HepG2 (cell line): ENCODE data around the gene ZBTB37. TPM values are rescaled to one million over a fixed set of nuclear protein-coding genes. Genes with fewer than 3 reads are reported as not detected.

Experiments
- CENPT ChIP-seq: sonication (generic); formaldehyde crosslinking; IDR thresholded peaks from 2 replicates; pipeline ENCODE4 v1.8.0; 2022; ENCODE audit warnings: low read depth, mild to moderate bottlenecking, moderate library complexity, missing genetic modification reagents
- ESRRA ChIP-seq: sonication (generic); formaldehyde crosslinking; IDR thresholded peaks from 2 replicates; pipeline ENCODE4 v1.5.1; 2020; ENCODE audit warnings: mild to moderate bottlenecking, low read depth, missing genetic modification reagents
- FIP1L1 ChIP-seq: fragments of 200-400 bp; formaldehyde crosslinking; IDR thresholded peaks from 2 replicates; pipeline ENCODE4 v1.6.1; 2018; ENCODE audit warnings: low read depth, mild to moderate bottlenecking, low read length, moderate library complexity, borderline replicate concordance; ENCODE audit not compliant: insufficient read depth
- GLI4 ChIP-seq: sonication (generic); formaldehyde crosslinking; IDR thresholded peaks from 2 replicates; pipeline ENCODE4 v1.5.1; 2020; ENCODE audit warnings: missing genetic modification reagents, mild to moderate bottlenecking, moderate library complexity, borderline replicate concordance
- JDP2 ChIP-seq: sonication (generic); formaldehyde crosslinking; IDR thresholded peaks from 2 replicates; pipeline ENCODE4 v1.8.1; 2022; ENCODE audit warnings: missing genetic modification reagents, borderline replicate concordance
- NBN ChIP-seq: fragments of 450-650 bp; conservative IDR thresholded peaks from 2 replicates; pipeline ENCODE4 v1.6.1; 2017
- NFKB2 ChIP-seq: sonication (generic); formaldehyde crosslinking; IDR thresholded peaks from 2 replicates; pipeline ENCODE4 v1.4.0; 2020; ENCODE audit warnings: missing genetic modification reagents, borderline replicate concordance
- XRCC5 ChIP-seq: fragments of 200-400 bp; formaldehyde crosslinking; optimal IDR thresholded peaks from 2 replicates; pipeline ENCODE3; 2017; ENCODE audit warnings: mild to moderate bottlenecking, low read length
- YEATS2 ChIP-seq: sonication (generic); formaldehyde crosslinking; IDR thresholded peaks from 2 replicates; pipeline ENCODE4 v1.4.0; 2020; ENCODE audit warnings: missing genetic modification reagents, borderline replicate concordance
- ZEB1 ChIP-seq: IDR thresholded peaks from 2 replicates; pipeline ENCODE4 v1.6.1; 2012; ENCODE audit warnings: mild to moderate bottlenecking, low read depth, inconsistent platforms; ENCODE audit not compliant: insufficient replicate concordance
- ZFAT ChIP-seq: sonication (generic); formaldehyde crosslinking; conservative IDR thresholded peaks from 2 replicates; pipeline ENCODE4 v1.8.1; 2023; ENCODE audit warnings: missing genetic modification reagents, inconsistent platforms
- ZFP62 ChIP-seq: sonication (generic); formaldehyde crosslinking; IDR thresholded peaks from 2 replicates; pipeline ENCODE4 v1.4.0; 2020; ENCODE audit warnings: missing genetic modification reagents
- ZNF256 ChIP-seq: sonication (generic); formaldehyde crosslinking; conservative IDR thresholded peaks from 2 replicates; pipeline ENCODE4 v1.4.0; 2020; ENCODE audit warnings: missing genetic modification reagents
- ZNF549 ChIP-seq: sonication (generic); formaldehyde crosslinking; IDR thresholded peaks from 2 replicates; pipeline ENCODE4 v1.5.0; 2020; ENCODE audit warnings: missing genetic modification reagents
- ZNF644 ChIP-seq: IDR thresholded peaks from 2 replicates; pipeline ENCODE4 v1.6.1; 2016; ENCODE audit warnings: low read depth
- polyA plus RNA-seq, 8 experiments: library from polyadenylated mRNA; depleted of rRNA in 3 of 8; stranded (reverse) in 7 of 8; unstranded in 1 of 8; fragments of >200 nt; fragmentation: Illumina TruSeq in 4 of 8; extraction: Trizol in 4 of 8; gene quantifications; 2 replicates each; pipeline versions ENCODE4 v1.2.1 to v1.2.3, GENCODE V29; 2011 to 2016; ENCODE audit warnings: low read depth in 4 of 8, missing spikeins in 1 of 8, mixed read lengths in 1 of 8; ENCODE audit not compliant: insufficient read depth in 1 of 8
- total RNA-seq, 5 experiments: library from RNA; depleted of rRNA; stranded (reverse); fragments of >200 nt; fragmentation: Illumina TruSeq; extraction: Trizol; gene quantifications; 2 replicates each; pipeline ENCODE4 v1.2.3, GENCODE V29; 2016; ENCODE audit warnings: low read depth in 1 of 5
- TF ChIP-seq, protein P1 (sequence below): sonication (generic); formaldehyde crosslinking; IDR thresholded peaks from 2 replicates; pipeline ENCODE4 v1.5.0; 2020; ENCODE audit warnings: mild to moderate bottlenecking, missing genetic modification reagents, borderline replicate concordance
- TF ChIP-seq, protein P2 (sequence below): fragments of 450-650 bp; IDR thresholded peaks from 2 replicates; pipeline ENCODE4 v1.6.1; 2016
- TF ChIP-seq, protein P3 (sequence below): sonication (generic); formaldehyde crosslinking; IDR thresholded peaks from 2 replicates; pipeline ENCODE4 v1.9.0; 2022; ENCODE audit warnings: missing genetic modification reagents, mild to moderate bottlenecking, borderline replicate concordance
- TF ChIP-seq, protein P4 (sequence below): sonication (generic); formaldehyde crosslinking; IDR thresholded peaks from 2 replicates; pipeline ENCODE4 v1.4.0; 2020; ENCODE audit warnings: missing genetic modification reagents

The ZBTB37 gene
- total and polyA plus RNA-seq, 2 of the 13 experiments (the other 11 are each of a cell fraction or from before 2014, with no cell fraction given): 2.6 to 7.7 TPM

DNA sequence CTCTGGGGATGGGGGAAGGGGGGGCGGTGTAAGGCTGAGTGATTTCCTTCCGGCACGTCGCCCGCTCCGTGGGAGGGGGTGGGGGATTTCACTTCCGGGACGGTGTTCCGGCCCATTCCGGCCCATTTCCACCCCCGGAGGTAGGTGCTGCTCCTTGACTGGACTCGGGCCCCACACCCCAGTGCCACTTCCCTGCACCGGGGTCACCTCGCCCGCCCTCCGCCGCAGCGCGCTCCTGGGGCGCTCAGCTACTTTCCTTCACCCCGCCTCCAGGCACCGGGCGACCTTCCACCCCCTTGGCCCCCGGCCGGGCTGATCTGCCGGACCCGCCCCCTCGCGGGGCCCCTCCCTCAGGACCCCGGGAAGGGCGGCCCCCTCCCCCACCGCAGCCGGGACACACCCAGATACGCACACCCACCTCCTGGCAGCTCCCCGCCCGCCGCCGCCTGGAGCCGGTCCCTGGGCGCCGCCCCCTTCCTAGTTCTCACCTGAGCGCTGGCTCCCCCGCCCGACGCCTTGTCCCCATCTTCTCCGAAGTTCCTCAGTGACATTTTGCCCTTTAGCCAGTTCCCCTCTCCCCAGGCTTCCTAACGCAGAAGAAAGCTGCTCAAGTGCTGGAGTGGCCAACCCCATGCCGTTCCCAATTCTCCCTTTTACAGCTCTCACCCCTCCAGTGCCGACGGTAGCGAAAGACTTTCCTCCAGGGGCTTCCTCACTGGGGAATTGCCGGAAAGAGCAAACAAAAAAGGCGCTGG is at the start of gene ZBTB37 (continued):
- TF ChIP-seq, protein P1, sequence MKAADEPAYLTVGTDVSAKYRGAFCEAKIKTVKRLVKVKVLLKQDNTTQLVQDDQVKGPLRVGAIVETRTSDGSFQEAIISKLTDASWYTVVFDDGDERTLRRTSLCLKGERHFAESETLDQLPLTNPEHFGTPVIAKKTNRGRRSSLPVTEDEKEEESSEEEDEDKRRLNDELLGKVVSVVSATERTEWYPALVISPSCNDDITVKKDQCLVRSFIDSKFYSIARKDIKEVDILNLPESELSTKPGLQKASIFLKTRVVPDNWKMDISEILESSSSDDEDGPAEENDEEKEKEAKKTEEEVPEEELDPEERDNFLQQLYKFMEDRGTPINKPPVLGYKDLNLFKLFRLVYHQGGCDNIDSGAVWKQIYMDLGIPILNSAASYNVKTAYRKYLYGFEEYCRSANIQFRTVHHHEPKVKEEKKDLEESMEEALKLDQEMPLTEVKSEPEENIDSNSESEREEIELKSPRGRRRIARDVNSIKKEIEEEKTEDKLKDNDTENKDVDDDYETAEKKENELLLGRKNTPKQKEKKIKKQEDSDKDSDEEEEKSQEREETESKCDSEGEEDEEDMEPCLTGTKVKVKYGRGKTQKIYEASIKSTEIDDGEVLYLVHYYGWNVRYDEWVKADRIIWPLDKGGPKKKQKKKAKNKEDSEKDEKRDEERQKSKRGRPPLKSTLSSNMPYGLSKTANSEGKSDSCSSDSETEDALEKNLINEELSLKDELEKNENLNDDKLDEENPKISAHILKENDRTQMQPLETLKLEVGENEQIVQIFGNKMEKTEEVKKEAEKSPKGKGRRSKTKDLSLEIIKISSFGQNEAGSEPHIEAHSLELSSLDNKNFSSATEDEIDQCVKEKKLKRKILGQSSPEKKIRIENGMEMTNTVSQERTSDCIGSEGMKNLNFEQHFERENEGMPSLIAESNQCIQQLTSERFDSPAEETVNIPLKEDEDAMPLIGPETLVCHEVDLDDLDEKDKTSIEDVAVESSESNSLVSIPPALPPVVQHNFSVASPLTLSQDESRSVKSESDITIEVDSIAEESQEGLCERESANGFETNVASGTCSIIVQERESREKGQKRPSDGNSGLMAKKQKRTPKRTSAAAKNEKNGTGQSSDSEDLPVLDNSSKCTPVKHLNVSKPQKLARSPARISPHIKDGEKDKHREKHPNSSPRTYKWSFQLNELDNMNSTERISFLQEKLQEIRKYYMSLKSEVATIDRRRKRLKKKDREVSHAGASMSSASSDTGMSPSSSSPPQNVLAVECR (CRISPR knock-in tag): peak; percentile 77
- TF ChIP-seq ESRRA (0 out of 2 replicates have a peak, but pooled peaks have one; percentile 17), ZFAT (CRISPR knock-in tag) (no peak), GLI4 (CRISPR knock-in tag) (no peak), XRCC5 (no peak), JDP2 (CRISPR knock-in tag) (no peak), ZNF549 (CRISPR knock-in tag) (no peak), ZNF256 (no peak), CENPT (no peak), NBN (no peak), ZEB1 (peak; percentile 78), ZFP62 (no peak), YEATS2 (CRISPR knock-in tag) (no peak), NFKB2 (CRISPR knock-in tag) (peak; percentile 67; the same call in 1 of the 2 replicates), FIP1L1 (no peak), ZNF644 (CRISPR knock-in tag) (no peak)
- TF ChIP-seq, protein P2, sequence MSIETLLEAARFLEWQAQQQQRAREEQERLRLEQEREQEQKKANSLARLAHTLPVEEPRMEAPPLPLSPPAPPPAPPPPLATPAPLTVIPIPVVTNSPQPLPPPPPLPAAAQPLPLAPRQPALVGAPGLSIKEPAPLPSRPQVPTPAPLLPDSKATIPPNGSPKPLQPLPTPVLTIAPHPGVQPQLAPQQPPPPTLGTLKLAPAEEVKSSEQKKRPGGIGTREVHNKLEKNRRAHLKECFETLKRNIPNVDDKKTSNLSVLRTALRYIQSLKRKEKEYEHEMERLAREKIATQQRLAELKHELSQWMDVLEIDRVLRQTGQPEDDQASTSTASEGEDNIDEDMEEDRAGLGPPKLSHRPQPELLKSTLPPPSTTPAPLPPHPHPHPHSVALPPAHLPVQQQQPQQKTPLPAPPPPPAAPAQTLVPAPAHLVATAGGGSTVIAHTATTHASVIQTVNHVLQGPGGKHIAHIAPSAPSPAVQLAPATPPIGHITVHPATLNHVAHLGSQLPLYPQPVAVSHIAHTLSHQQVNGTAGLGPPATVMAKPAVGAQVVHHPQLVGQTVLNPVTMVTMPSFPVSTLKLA: no peak
- TF ChIP-seq, protein P3, sequence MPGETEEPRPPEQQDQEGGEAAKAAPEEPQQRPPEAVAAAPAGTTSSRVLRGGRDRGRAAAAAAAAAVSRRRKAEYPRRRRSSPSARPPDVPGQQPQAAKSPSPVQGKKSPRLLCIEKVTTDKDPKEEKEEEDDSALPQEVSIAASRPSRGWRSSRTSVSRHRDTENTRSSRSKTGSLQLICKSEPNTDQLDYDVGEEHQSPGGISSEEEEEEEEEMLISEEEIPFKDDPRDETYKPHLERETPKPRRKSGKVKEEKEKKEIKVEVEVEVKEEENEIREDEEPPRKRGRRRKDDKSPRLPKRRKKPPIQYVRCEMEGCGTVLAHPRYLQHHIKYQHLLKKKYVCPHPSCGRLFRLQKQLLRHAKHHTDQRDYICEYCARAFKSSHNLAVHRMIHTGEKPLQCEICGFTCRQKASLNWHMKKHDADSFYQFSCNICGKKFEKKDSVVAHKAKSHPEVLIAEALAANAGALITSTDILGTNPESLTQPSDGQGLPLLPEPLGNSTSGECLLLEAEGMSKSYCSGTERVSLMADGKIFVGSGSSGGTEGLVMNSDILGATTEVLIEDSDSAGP (CRISPR knock-in tag): peak; percentile 24; the same call in 1 of the 2 replicates
- TF ChIP-seq, protein P4, sequence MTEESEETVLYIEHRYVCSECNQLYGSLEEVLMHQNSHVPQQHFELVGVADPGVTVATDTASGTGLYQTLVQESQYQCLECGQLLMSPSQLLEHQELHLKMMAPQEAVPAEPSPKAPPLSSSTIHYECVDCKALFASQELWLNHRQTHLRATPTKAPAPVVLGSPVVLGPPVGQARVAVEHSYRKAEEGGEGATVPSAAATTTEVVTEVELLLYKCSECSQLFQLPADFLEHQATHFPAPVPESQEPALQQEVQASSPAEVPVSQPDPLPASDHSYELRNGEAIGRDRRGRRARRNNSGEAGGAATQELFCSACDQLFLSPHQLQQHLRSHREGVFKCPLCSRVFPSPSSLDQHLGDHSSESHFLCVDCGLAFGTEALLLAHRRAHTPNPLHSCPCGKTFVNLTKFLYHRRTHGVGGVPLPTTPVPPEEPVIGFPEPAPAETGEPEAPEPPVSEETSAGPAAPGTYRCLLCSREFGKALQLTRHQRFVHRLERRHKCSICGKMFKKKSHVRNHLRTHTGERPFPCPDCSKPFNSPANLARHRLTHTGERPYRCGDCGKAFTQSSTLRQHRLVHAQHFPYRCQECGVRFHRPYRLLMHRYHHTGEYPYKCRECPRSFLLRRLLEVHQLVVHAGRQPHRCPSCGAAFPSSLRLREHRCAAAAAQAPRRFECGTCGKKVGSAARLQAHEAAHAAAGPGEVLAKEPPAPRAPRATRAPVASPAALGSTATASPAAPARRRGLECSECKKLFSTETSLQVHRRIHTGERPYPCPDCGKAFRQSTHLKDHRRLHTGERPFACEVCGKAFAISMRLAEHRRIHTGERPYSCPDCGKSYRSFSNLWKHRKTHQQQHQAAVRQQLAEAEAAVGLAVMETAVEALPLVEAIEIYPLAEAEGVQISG (CRISPR knock-in tag): peak; percentile 62
